ENCODE results near the gene PCBD1.

GRCh38 chr10:70926226-70927000 is 38.0 kb upstream of the PCBD1 start:
- TF ChIP-seq, protein P1, sequence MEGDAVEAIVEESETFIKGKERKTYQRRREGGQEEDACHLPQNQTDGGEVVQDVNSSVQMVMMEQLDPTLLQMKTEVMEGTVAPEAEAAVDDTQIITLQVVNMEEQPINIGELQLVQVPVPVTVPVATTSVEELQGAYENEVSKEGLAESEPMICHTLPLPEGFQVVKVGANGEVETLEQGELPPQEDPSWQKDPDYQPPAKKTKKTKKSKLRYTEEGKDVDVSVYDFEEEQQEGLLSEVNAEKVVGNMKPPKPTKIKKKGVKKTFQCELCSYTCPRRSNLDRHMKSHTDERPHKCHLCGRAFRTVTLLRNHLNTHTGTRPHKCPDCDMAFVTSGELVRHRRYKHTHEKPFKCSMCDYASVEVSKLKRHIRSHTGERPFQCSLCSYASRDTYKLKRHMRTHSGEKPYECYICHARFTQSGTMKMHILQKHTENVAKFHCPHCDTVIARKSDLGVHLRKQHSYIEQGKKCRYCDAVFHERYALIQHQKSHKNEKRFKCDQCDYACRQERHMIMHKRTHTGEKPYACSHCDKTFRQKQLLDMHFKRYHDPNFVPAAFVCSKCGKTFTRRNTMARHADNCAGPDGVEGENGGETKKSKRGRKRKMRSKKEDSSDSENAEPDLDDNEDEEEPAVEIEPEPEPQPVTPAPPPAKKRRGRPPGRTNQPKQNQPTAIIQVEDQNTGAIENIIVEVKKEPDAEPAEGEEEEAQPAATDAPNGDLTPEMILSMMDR (IDR thresholded peaks at IDR 0.05): no peak
- TF ChIP-seq POLR2A (IDR thresholded peaks at IDR 0.05): no peak
